GM18502 (cell line): Measurements from ENCODE around the gene TRAF5.

Source experiments
- ATAC-seq: cut with Tn5 transposase; IDR thresholded peaks from one replicate; pipeline ENCODE4 v1.9.1; 2021; ENCODE audit warnings: mild to moderate bottlenecking; ENCODE audit not compliant: unreplicated experiment, poor library complexity

The TRAF5 gene

DNA sequence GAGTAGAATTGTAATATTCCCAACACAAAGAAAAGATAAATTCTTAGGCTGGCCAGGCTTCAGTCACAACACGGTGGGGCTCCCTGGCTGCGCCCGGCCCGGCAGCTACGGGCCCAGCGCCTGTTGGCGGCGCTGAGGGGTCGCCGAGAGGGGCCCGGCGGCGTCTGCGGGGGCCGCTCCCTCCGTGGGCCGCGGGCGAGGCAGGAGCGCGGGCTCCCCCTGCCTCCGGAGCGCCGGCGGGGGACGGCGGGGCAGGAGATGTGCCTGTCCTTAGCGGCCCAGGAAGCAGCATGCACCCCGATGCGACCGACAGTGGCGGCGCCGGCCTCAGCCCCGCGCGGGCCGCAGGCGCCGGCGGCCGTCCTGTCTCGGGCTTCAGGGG, 89.6 kb downstream of the TRAF5 start:
- ATAC-seq, result peak; percentile 76

DNA sequence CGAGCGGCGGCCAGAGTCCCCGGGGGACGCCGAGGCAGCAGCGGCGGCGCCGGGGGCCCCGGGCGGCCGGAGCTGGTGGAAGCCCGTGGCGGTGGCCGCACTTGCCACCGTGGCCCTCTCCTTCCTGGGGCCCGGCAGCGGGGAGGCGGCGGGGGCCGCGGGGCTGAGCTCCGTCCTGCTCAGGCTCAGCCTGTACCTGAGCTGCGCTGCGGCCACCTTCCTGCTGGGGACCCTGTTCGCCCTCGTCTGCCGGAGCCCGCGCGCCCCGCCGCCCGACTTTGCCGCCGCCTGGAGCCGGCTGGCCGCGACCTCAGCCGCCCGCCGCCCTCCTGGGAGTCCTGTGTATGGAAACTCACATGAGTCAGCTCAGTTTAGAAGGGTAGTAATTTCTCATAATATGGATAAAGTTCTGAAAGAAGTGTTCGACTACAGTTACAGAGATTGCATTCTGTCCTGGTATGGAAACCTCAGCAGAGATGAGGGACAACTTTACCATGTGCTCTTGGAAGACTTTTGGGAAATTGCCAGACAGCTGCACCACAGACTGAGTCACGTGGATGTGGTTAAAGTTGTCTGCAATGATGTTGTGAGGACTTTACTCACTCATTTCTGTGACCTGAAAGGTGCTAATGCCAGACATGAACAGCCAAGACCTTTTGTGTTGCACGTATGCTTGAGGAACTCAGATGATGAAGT, 90.1 kb downstream of the TRAF5 start:
- peak; percentile 75 for ATAC-seq

DNA sequence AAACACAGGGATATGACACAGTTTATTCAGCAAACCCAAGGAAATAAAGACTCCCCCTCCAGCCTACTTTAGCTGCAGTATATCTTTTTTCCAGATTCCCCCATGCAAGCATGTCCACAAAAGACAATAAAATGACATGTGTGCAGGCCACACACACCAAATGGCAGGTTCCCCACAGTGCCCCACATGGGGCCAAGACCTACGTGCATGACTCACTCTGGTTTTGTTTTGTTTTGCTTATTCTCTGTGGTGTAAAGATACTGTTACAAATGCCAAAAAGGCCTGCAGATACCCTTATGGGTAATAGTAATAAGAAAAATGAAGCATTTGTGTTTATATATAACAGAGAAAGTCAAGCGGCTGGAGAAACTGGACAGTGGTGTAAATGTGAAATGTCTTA, 93.8 kb downstream of the TRAF5 start:
- ATAC-seq, result no peak

DNA sequence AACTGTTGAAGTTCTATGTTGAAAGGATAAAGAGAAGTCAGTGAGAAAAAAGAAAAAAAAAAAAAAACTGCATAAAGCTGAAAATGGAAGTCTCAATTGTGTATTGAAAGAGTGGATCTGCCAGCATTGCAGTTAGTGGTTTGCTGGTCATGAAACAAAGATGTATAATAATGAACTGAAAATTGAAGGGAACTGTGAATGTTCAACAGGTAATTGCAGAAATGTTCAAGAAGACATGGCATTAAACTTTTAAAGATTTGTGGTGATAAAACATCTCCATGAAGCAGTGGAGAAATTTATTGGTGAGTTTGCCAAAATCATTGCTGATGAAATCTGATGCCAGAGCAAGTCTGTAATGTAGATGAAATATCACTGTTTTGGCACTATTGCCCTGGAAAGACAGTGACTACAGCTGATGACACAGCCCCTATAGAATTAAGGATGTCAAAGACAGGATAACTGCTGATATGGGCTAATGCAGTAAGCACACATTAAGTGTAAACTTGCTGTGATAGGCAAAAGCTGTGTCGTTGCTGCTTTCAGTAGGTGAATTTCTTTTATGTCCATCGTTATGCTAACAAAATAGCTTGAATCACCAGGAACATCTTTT, 94.3 kb downstream of the TRAF5 start:
- ATAC-seq, result no peak

DNA sequence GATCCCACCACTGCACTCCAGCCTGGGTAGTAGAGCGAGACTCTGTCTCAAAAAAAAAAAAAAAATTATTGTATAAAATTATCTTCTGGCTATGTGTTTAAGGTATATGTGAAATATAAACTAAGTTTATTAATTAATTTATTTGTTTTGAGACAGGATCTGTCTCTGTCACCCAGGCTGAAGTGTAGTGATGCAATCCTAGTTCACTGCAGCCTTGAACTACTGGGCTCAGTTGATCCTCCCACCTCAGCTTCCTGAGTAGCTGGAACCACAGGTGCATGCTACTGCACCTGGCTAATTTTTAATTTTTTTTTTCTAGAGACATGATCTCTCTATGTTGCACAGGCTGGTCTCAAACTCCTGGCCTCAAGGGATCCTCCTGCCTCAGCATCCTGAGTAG, 97.4 kb downstream of the TRAF5 start:
- ATAC-seq, result no peak
